Gastrocnemius medialis (tissue), 4 donors: ENCODE measurements around the gene PTPRN2.

Source experiments
- CTCF ChIP-seq, 5 experiments: fragments of 450-650 bp in 3 of 5; fragments of 200-600 bp in 2 of 5; sonication (generic) in 2 of 5; IDR thresholded peaks in 4 of 5; conservative IDR thresholded peaks in 1 of 5; 1 replicate in 4 of 5; 2 replicates in 1 of 5; pipeline ENCODE4 v1.5.1; 2016 to 2019; ENCODE audit warnings: antibody characterized with exemption in 5 of 5, mild to moderate bottlenecking in 3 of 5, moderate library complexity in 3 of 5
- POLR2A ChIP-seq, 2 donors: fragments of 450-650 bp; IDR thresholded peaks; one replicate each; pipeline ENCODE4 v1.6.1; 2017; ENCODE audit warnings: antibody characterized with exemption in 2 of 2, mild to moderate bottlenecking in 2 of 2, moderate library complexity in 2 of 2

- TF ChIP-seq CTCF (IDR thresholded peaks at IDR 0.05 in 4 of 5, conservative IDR thresholded peaks at IDR 0.05 in 1 of 5) (no peak), POLR2A (IDR thresholded peaks at IDR 0.05) (no peak)
Observed at GRCh38 chr7:157887400-157887799, 700.2 kb downstream of the PTPRN2 start.
